Measurements from ENCODE around the gene FLRT1.

The FLRT1 gene

GRCh38 chr11:64065712-64066111, 30.0 kb downstream of the FLRT1 start:
- ChIA-PET CTCF (no interaction called here), POLR2A (no interaction called here)
- DNase-seq (ENCODE audit: extremely low spot score) = no peak
- TF ChIP-seq CTCF (IDR thresholded peaks at IDR 0.05; ENCODE audit: control extremely low read depth, extremely low read depth, low read depth, missing control alignments) = no peak

GRCh38 chr11:64067230-64067993, 31.7 kb downstream of the FLRT1 start:
- DNase-seq (ENCODE audit: extremely low spot score) = no peak
- POLR2A ChIA-PET = no interaction called here
- CTCF ChIA-PET = no interaction called here
- no peak for TF ChIP-seq CTCF (IDR thresholded peaks at IDR 0.05; ENCODE audit: control extremely low read depth, extremely low read depth, low read depth, missing control alignments)

- ChIA-PET CTCF (no interaction called here), POLR2A (no interaction called here)
- TF ChIP-seq CTCF (IDR thresholded peaks at IDR 0.05; ENCODE audit: control extremely low read depth, extremely low read depth, low read depth, missing control alignments) = no peak
- DNase-seq (ENCODE audit: extremely low spot score) = no peak
These were observed 33.1 kb downstream of the FLRT1 start for GRCh38 chr11:64068705-64069400.

- no peak for DNase-seq (ENCODE audit: extremely low spot score)
- ChIA-PET CTCF (interaction anchor here (1.5 kb wide), 1 partner anchor 16 kb away, joined by 3 read pairs; no protein-coding TSS in a partner anchor), POLR2A (no interaction called here)
- TF ChIP-seq CTCF (IDR thresholded peaks at IDR 0.05; ENCODE audit: control extremely low read depth, extremely low read depth, low read depth, missing control alignments) = no peak
These were observed 33.9 kb downstream of the FLRT1 start for GRCh38 chr11:64069401-64070313.

- CTCF ChIA-PET = interaction anchor here (1.5 kb wide), 1 partner anchor 17 kb away, joined by 3 read pairs; no protein-coding TSS in a partner anchor
- DNase-seq (ENCODE audit: extremely low spot score) = no peak
- POLR2A ChIA-PET = no interaction called here
- no peak for TF ChIP-seq CTCF (IDR thresholded peaks at IDR 0.05; ENCODE audit: control extremely low read depth, extremely low read depth, low read depth, missing control alignments)
These were observed 34.6 kb downstream of the FLRT1 start for GRCh38 chr11:64070314-64070681.

- ChIA-PET CTCF (no interaction called here), POLR2A (no interaction called here)
- no peak for TF ChIP-seq CTCF (IDR thresholded peaks at IDR 0.05; ENCODE audit: control extremely low read depth, extremely low read depth, low read depth, missing control alignments)
- DNase-seq (ENCODE audit: extremely low spot score) = no peak
These were observed 36.1 kb downstream of the FLRT1 start for GRCh38 chr11:64071849-64072248.
